ENCODE data around the gene PROCA1.

DNA sequence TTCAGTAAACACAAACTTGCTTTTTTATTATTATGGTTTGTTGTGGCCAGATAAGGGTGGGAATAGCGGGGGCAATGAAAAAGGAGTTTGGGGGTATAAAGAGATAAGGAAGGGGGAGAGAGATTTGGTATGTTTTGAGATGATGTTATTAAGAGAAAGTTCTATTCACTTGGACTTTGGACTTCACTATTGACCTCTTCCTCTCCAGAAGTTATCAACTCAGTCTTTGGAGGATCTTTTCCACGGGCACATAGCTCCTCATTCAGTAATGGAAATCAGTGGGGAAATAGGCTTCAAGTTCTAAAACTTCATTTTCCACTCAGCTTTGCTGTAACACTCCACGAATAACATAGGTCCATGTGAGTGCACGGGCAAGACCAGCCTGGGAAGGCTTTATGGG lies 23.2 kb downstream of the PROCA1 start:
- TF ChIP-seq, protein P1, sequence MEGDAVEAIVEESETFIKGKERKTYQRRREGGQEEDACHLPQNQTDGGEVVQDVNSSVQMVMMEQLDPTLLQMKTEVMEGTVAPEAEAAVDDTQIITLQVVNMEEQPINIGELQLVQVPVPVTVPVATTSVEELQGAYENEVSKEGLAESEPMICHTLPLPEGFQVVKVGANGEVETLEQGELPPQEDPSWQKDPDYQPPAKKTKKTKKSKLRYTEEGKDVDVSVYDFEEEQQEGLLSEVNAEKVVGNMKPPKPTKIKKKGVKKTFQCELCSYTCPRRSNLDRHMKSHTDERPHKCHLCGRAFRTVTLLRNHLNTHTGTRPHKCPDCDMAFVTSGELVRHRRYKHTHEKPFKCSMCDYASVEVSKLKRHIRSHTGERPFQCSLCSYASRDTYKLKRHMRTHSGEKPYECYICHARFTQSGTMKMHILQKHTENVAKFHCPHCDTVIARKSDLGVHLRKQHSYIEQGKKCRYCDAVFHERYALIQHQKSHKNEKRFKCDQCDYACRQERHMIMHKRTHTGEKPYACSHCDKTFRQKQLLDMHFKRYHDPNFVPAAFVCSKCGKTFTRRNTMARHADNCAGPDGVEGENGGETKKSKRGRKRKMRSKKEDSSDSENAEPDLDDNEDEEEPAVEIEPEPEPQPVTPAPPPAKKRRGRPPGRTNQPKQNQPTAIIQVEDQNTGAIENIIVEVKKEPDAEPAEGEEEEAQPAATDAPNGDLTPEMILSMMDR (optimal IDR thresholded peaks at IDR 0.05 in 1 of 3, IDR thresholded peaks at IDR 0.05 in 1 of 3, conservative IDR thresholded peaks at IDR 0.05 in 1 of 3; ENCODE audit: extremely low read depth in 1 of 3, insufficient read depth in 2 of 3, low read length in 3 of 3): no peak
- no peak for TF ChIP-seq EZH2 (IDR thresholded peaks at IDR 0.05; ENCODE audit: low read length)

Measured in keratinocyte (primary cell).